H9 (cell line): ENCODE measurements around the gene SMC3. TPM values are rescaled to one million over a fixed set of nuclear protein-coding genes. Genes with fewer than 3 reads are reported as not detected.

ENCODE experiments used
- DNase-seq: peaks from one replicate; pipeline ENCODE4 v3.0.0-alpha.2; 2017
- H2AFZ ChIP-seq: one replicate; pipeline ENCODE4 v1.6.1; 2013; ENCODE audit warnings: mild to moderate bottlenecking, low read length, control low read depth, moderate library complexity
- H2AK5ac ChIP-seq: 2 replicates; pipeline ENCODE4 v1.6.1; 2013; ENCODE audit warnings: low read length, control low read depth, mixed read lengths; ENCODE audit not compliant: insufficient read length
- H2BK120ac ChIP-seq: one replicate; pipeline ENCODE4 v1.6.1; 2013; ENCODE audit warnings: low read depth, mild to moderate bottlenecking, low read length, control low read depth, inconsistent platforms; ENCODE audit not compliant: poor library complexity, severe bottlenecking
- H2BK12ac ChIP-seq: 2 replicates; pipeline ENCODE4 v1.6.1; 2013; ENCODE audit warnings: low read length, control low read depth, mixed read lengths, low read depth; ENCODE audit not compliant: insufficient read length
- H2BK15ac ChIP-seq: 2 replicates; pipeline ENCODE4 v1.6.1; 2013; ENCODE audit warnings: low read depth, low read length, control low read depth
- H2BK20ac ChIP-seq: one replicate; pipeline ENCODE4 v1.6.1; 2013; ENCODE audit warnings: low read depth, mild to moderate bottlenecking, low read length, control low read depth, inconsistent platforms; ENCODE audit not compliant: poor library complexity, severe bottlenecking
- H2BK5ac ChIP-seq: 2 replicates; pipeline ENCODE4 v1.6.1; 2013; ENCODE audit warnings: low read length, control low read depth, mixed read lengths; ENCODE audit not compliant: insufficient read length
- H3K14ac ChIP-seq: 2 replicates; pipeline ENCODE4 v1.6.1; 2013; ENCODE audit warnings: low read length, control low read depth; ENCODE audit not compliant: insufficient read depth
- H3K18ac ChIP-seq: 2 replicates; pipeline ENCODE4 v1.6.1; 2013; ENCODE audit warnings: low read depth, mild to moderate bottlenecking, mixed read lengths, low read length, control low read depth; ENCODE audit not compliant: insufficient read length
- H3K23ac ChIP-seq: 2 replicates; pipeline ENCODE4 v1.6.1; 2013; ENCODE audit warnings: low read length, control low read depth, mixed read lengths, low read depth; ENCODE audit not compliant: insufficient read length
- H3K23me2 ChIP-seq: 2 replicates; pipeline ENCODE4 v1.6.1; 2013; ENCODE audit warnings: low read depth, mild to moderate bottlenecking, mixed read lengths, low read length, control low read depth; ENCODE audit not compliant: insufficient read length, poor library complexity, severe bottlenecking
- H3K27ac ChIP-seq: 2 replicates; pipeline ENCODE4 v1.5.1; 2013; ENCODE audit warnings: low read length, control low read depth, mixed read lengths, low read depth; ENCODE audit not compliant: insufficient read length
- H3K27me3 ChIP-seq: 2 replicates; pipeline ENCODE4 v1.6.1; 2013; ENCODE audit warnings: low read length, control low read depth, inconsistent platforms; ENCODE audit not compliant: insufficient read depth
- H3K4ac ChIP-seq: 2 replicates; pipeline ENCODE4 v1.6.1; 2013; ENCODE audit warnings: low read depth, mild to moderate bottlenecking, control low read depth, inconsistent platforms, low read length, moderate library complexity
- H3K4me1 ChIP-seq: 2 replicates; pipeline ENCODE4 v1.6.1; 2013; ENCODE audit warnings: low read length, control low read depth, inconsistent platforms; ENCODE audit not compliant: insufficient read depth
- H3K4me2 ChIP-seq: 2 replicates; pipeline ENCODE4 v1.6.1; 2013; ENCODE audit warnings: low read length, control low read depth, mixed read lengths; ENCODE audit not compliant: insufficient read length, insufficient read depth
- H3K56ac ChIP-seq: 2 replicates; pipeline ENCODE4 v1.6.1; 2013; ENCODE audit warnings: low read depth, mild to moderate bottlenecking, mixed read lengths, low read length, control low read depth; ENCODE audit not compliant: insufficient read length
- H3K79me1 ChIP-seq: 2 replicates; pipeline ENCODE4 v1.6.1; 2013; ENCODE audit warnings: low read depth, mild to moderate bottlenecking, moderate library complexity, low read length, control low read depth, inconsistent platforms; ENCODE audit not compliant: insufficient read depth, poor library complexity, severe bottlenecking
- H3K79me2 ChIP-seq: 2 replicates; pipeline ENCODE4 v1.6.1; 2013; ENCODE audit warnings: low read length, control low read depth, inconsistent platforms; ENCODE audit not compliant: insufficient read depth
- H3K9ac ChIP-seq: 2 replicates; pipeline ENCODE4 v1.6.1; 2013; ENCODE audit warnings: low read length, control low read depth, mixed read lengths; ENCODE audit not compliant: insufficient read length; ENCODE audit errors: extremely low read depth
- H3K9me3 ChIP-seq: one replicate; pipeline ENCODE4 v1.6.1; 2013; ENCODE audit warnings: low read depth, low read length, inconsistent platforms; ENCODE audit not compliant: control insufficient read depth
- H3T11ph ChIP-seq: one replicate; pipeline ENCODE4 v1.6.1; 2013; ENCODE audit warnings: mild to moderate bottlenecking, low read length, control low read depth, inconsistent platforms
- H4K20me1 ChIP-seq: one replicate; pipeline ENCODE4 v1.6.1; 2013; ENCODE audit not compliant: control insufficient read depth, insufficient read length, insufficient read depth
- H4K5ac ChIP-seq: 2 replicates; pipeline ENCODE4 v1.6.1; 2013; ENCODE audit warnings: low read depth, mild to moderate bottlenecking, mixed read lengths, low read length, control low read depth; ENCODE audit not compliant: insufficient read length
- H4K8ac ChIP-seq: replicated peaks from 2 replicates; pipeline ENCODE4 v1.6.1; 2013; ENCODE audit warnings: low read length, control low read depth, mixed read lengths, low read depth; ENCODE audit not compliant: insufficient read length
- H4K91ac ChIP-seq: 2 replicates; pipeline ENCODE4 v1.6.1; 2013; ENCODE audit warnings: low read depth, mild to moderate bottlenecking, moderate library complexity, mixed read lengths, low read length, control low read depth; ENCODE audit not compliant: insufficient read length
- H3K27ac Mint-ChIP-seq, 3 experiments: 2 replicates in 2 of 3; 3 replicates in 1 of 3; pipeline ENCODE4 v1.8.0; 2020 to 2021; ENCODE audit warnings: mixed read lengths in 3 of 3, mild to moderate bottlenecking in 1 of 3, moderate library complexity in 1 of 3
- H3K27me3 Mint-ChIP-seq: 2 replicates; pipeline ENCODE4 v1.8.0; 2021; ENCODE audit warnings: low read depth, mild to moderate bottlenecking, moderate library complexity, mixed read lengths
- H3K36me3 Mint-ChIP-seq, 3 experiments: 2 replicates in 2 of 3; 3 replicates in 1 of 3; pipeline ENCODE4 v1.8.0; 2020 to 2021; ENCODE audit warnings: low read depth in 3 of 3, mixed read lengths in 3 of 3; ENCODE audit not compliant: insufficient read depth in 1 of 3
- H3K4me1 Mint-ChIP-seq, 2 experiments: 2 replicates each; pipeline ENCODE4 v1.8.0; 2020; ENCODE audit warnings: mixed read lengths in 2 of 2
- H3K4me3 Mint-ChIP-seq, 2 experiments: 2 replicates in 1 of 2; 3 replicates in 1 of 2; pipeline ENCODE4 v1.8.0; 2020 to 2021; ENCODE audit warnings: mild to moderate bottlenecking in 2 of 2, mixed read lengths in 2 of 2, moderate library complexity in 1 of 2
- H3K9me3 Mint-ChIP-seq, 2 experiments: 2 replicates in 1 of 2; 3 replicates in 1 of 2; pipeline ENCODE4 v1.8.0; 2020; ENCODE audit warnings: mild to moderate bottlenecking in 2 of 2, mixed read lengths in 2 of 2, moderate library complexity in 1 of 2
- WGBS: extraction: QIAGEN DNeasy Blood & Tissue Kit; methylation state at CpG from one replicate; pipeline ENCODE4 v1.1.7; 2013; ENCODE audit warnings: missing lambda C conversion rate, low lambda C conversion rate, mixed read lengths; ENCODE audit not compliant: insufficient read length; ENCODE audit errors: extremely low coverage; 5-methylcytosine and 5-hydroxymethylcytosine counted together
- total RNA-seq: library from RNA; stranded (reverse); gene quantifications from 2 replicates; pipeline ENCODE4 v1.2.1, GENCODE V29; 2021
- TF ChIP-seq, protein P1 (sequence below): fragments of 200-600 bp; sonication (generic); conservative IDR thresholded peaks from 3 replicates; pipeline ENCODE4 v1.8.0; 2021; ENCODE audit warnings: antibody characterized with exemption, mild to moderate bottlenecking

The SMC3 gene
- total RNA-seq, 1 experiment from 2014 or later, result 82.4 TPM

DNA sequence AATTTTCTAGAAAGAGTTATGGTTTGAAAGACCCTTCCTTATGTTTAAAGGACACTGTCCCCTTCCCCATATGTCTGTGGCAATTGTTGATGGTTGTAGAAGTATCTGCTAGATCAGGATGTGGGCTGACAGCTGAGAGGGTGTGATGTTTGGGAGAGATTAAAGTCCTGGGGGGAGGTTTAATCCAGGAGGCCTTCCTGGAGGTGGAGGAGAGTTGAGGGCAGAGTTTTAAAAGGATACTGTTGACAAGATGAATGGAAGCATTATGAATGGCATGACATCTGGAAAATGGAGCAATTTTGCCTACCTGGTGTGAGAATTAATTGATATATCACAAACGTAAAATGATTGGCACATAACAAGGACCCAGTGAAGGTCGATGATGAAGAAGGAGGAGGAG is 32.9 kb upstream of the SMC3 start:
- DNase-seq, result no peak
- Histone ChIP-seq H3K27ac (no peak overlapping the region), H2BK15ac (no peak overlapping the region), H3K4me1 (peaks cover 4% of the 10 kb centered on the region; the same call in 1 of the 2 replicates), H3K27me3 (no peaks in the 10 kb centered on the region; the same call in 1 of the 2 replicates), H2BK12ac (no peak overlapping the region), H3T11ph (no peak overlapping the region), H3K9me3 (no peaks in the 10 kb centered on the region), H2BK120ac (no peak overlapping the region), H3K23me2 (peaks cover 2% of the 10 kb centered on the region), H3K4ac (no peak overlapping the region), H3K56ac (no peak overlapping the region), H3K79me2 (no peaks in the 10 kb centered on the region), H2AK5ac (no peak overlapping the region), H3K18ac (no peak overlapping the region), H3K9ac (no peak overlapping the region), H4K91ac (no peak overlapping the region), H3K4me2 (no peak overlapping the region), H3K79me1 (no peaks in the 10 kb centered on the region), H2AFZ (no peak overlapping the region), H3K14ac (no peak overlapping the region), H4K20me1 (no peaks in the 10 kb centered on the region), H2BK20ac (no peak overlapping the region), H3K23ac (no peak overlapping the region), H4K5ac (no peak overlapping the region), H4K8ac (no peak overlapping the region), H2BK5ac (no peak overlapping the region)
- no CpG with 5 or more reads among the region's 2 CpGs for WGBS
- Mint-ChIP-seq H3K4me1 (peaks cover 23 to 24% of the 10 kb centered on the region in 2 experiments), H3K27ac (peak overlapping the region in 1 of 3 experiments; percentile 17; a peak in 1 of 7 replicates), H3K9me3 (no peaks in the 10 kb centered on the region; a peak in 1 of 5 replicates), H3K4me3 (no peak overlapping the region), H3K27me3 (no peaks in the 10 kb centered on the region), H3K36me3 (no peaks in the 10 kb centered on the region)
- TF ChIP-seq, protein P1, sequence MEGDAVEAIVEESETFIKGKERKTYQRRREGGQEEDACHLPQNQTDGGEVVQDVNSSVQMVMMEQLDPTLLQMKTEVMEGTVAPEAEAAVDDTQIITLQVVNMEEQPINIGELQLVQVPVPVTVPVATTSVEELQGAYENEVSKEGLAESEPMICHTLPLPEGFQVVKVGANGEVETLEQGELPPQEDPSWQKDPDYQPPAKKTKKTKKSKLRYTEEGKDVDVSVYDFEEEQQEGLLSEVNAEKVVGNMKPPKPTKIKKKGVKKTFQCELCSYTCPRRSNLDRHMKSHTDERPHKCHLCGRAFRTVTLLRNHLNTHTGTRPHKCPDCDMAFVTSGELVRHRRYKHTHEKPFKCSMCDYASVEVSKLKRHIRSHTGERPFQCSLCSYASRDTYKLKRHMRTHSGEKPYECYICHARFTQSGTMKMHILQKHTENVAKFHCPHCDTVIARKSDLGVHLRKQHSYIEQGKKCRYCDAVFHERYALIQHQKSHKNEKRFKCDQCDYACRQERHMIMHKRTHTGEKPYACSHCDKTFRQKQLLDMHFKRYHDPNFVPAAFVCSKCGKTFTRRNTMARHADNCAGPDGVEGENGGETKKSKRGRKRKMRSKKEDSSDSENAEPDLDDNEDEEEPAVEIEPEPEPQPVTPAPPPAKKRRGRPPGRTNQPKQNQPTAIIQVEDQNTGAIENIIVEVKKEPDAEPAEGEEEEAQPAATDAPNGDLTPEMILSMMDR, result no peak
